ENCODE results near the gene SPEM1.

DNA sequence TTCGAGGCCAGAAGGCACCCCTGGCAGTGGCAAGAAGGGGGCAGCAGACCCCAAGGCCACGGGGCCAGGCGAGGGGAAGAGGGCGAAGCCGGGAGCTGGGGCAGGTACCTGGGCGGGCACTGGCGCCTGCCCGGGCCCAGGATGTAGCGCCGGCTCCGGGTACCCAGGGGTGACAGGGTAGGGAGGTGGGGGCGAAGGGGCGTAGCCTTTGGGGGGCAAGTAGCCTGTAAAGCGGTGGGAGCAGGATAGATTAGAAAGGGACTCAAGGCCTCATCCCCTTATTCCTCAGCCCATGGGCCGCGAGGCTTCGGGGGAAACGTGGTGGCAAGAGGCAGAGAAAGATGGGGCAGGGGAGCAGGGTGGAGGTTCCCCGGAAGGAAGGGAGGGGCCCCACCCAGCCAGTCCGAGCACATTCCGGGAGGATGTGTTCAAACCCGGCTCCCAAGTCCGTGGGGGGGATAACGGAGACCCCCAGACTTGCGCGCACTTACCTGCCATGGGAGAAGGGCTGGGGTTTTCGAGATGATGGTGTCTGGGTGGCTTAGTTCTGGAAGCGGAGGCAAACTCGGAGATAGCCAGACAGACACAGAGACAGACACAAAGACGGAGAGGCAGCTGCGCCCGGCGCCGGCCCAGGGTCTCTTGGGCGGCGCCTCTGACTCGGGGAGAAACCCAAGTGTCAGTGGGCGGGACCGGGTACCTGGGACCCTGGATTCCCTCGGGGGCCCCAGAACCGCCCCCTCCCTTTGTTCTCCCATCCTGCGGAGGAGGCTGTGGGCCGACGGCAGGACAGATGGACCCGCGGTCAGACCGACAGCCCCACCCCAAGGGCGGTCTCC, 26.3 kb upstream of the SPEM1 start:
- TF ChIP-seq POLR2AphosphoS5 (IDR thresholded peaks at IDR 0.05): no peak
- TF ChIP-seq, protein P1, sequence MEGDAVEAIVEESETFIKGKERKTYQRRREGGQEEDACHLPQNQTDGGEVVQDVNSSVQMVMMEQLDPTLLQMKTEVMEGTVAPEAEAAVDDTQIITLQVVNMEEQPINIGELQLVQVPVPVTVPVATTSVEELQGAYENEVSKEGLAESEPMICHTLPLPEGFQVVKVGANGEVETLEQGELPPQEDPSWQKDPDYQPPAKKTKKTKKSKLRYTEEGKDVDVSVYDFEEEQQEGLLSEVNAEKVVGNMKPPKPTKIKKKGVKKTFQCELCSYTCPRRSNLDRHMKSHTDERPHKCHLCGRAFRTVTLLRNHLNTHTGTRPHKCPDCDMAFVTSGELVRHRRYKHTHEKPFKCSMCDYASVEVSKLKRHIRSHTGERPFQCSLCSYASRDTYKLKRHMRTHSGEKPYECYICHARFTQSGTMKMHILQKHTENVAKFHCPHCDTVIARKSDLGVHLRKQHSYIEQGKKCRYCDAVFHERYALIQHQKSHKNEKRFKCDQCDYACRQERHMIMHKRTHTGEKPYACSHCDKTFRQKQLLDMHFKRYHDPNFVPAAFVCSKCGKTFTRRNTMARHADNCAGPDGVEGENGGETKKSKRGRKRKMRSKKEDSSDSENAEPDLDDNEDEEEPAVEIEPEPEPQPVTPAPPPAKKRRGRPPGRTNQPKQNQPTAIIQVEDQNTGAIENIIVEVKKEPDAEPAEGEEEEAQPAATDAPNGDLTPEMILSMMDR (IDR thresholded peaks at IDR 0.05): no peak
